Measurements from ENCODE around the gene PDE10A.
A peak's percentile ranks its signal among the peaks of the same experiment; 100 is the strongest.
"Not testable (repeated sequence)": the region's sequence is repeated elsewhere in the genome, so short reads cannot be mapped to it uniquely, and the experiment has no call there.

The PDE10A gene

GRCh38 chr6:165562421-165563090 is 100.5 kb downstream of the PDE10A start:
- no peaks in the 10 kb centered on the region for H3K36me3 ChIP-seq (ENCODE audit: low read depth)
- H3K9me3 ChIP-seq (ENCODE audit: severe bottlenecking): no peaks in the 10 kb centered on the region
- DNase-seq (ENCODE audit: low spot score): no peak
- no peak overlapping the region for H3K27ac ChIP-seq (ENCODE audit: poor library complexity, severe bottlenecking)
- no peak for ATAC-seq (ENCODE audit: low read depth)
- TF ChIP-seq CTCF (IDR thresholded peaks at IDR 0.05; ENCODE audit: poor library complexity, severe bottlenecking): no peak
- H3K4me3 ChIP-seq (ENCODE audit: severe bottlenecking): no peak overlapping the region
- no peaks in the 10 kb centered on the region for H3K4me1 ChIP-seq (ENCODE audit: insufficient read depth, poor library complexity, severe bottlenecking)
- no peaks in the 10 kb centered on the region for H3K27me3 ChIP-seq (ENCODE audit: insufficient read depth, poor library complexity, severe bottlenecking)

DNA sequence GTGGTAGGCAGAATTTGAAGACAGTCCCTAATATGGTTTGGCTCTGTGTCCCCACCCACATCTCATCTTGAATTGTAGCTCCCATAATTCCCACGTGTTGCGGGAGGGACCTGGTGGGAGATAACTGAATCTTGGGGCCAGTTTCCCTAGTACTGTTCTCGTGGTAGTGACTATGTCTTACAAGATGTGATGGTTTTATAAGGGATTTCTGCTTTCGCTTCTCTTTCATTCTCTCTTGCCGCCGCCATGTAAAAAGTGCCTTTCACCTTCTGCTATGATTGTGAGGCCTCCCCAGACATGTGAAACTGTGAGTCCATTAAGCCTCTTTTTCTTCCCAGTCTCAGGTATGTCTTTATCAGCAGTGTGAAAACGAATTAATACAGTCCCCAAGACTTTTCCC is 103.4 kb downstream of the PDE10A start:
- Histone ChIP-seq H3K4me3 (ENCODE audit: severe bottlenecking) (no peak overlapping the region), H3K4me1 (ENCODE audit: insufficient read depth, poor library complexity, severe bottlenecking) (peaks cover 6% of the 10 kb centered on the region), H3K36me3 (ENCODE audit: low read depth) (no peaks in the 10 kb centered on the region), H3K27me3 (ENCODE audit: insufficient read depth, poor library complexity, severe bottlenecking) (no peaks in the 10 kb centered on the region), H3K9me3 (ENCODE audit: severe bottlenecking) (no peaks in the 10 kb centered on the region), H3K27ac (ENCODE audit: poor library complexity, severe bottlenecking) (no peak overlapping the region)
- no peak for DNase-seq (ENCODE audit: low spot score)
- ATAC-seq (ENCODE audit: low read depth): no peak
- TF ChIP-seq CTCF (IDR thresholded peaks at IDR 0.05; ENCODE audit: poor library complexity, severe bottlenecking): no peak

GRCh38 chr6:165558097-165558496 is 104.9 kb downstream of the PDE10A start:
- not testable (repeated sequence) for H3K4me3 ChIP-seq (ENCODE audit: severe bottlenecking); DNase-seq (ENCODE audit: low spot score); H3K27me3 ChIP-seq (ENCODE audit: insufficient read depth, poor library complexity, severe bottlenecking); ATAC-seq (ENCODE audit: low read depth); H3K9me3 ChIP-seq (ENCODE audit: severe bottlenecking); H3K36me3 ChIP-seq (ENCODE audit: low read depth); H3K4me1 ChIP-seq (ENCODE audit: insufficient read depth, poor library complexity, severe bottlenecking); H3K27ac ChIP-seq (ENCODE audit: poor library complexity, severe bottlenecking)

DNA sequence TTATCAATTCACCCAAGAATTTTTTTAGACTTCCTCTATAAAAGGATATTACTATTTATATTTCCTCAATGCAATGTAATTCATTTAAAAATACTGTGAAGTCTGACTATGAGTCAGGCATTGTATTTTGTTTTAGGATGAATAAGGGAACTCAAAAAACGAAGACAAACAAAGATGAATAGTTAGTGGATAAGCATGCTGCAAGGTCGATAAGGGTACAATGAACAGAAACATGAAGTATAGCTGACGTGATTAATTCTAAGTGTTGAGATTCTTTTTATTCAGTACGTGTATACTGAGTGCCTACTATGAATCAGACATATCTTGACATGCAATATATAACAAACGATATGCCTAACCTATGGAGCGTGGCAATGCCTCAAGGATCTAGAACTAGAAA is 105.4 kb downstream of the PDE10A start:
- Histone ChIP-seq H3K36me3 (ENCODE audit: low read depth) (no peaks in the 10 kb centered on the region), H3K27ac (ENCODE audit: poor library complexity, severe bottlenecking) (no peak overlapping the region), H3K4me3 (ENCODE audit: severe bottlenecking) (no peak overlapping the region), H3K9me3 (ENCODE audit: severe bottlenecking) (no peaks in the 10 kb centered on the region), H3K4me1 (ENCODE audit: insufficient read depth, poor library complexity, severe bottlenecking) (peaks cover 6% of the 10 kb centered on the region), H3K27me3 (ENCODE audit: insufficient read depth, poor library complexity, severe bottlenecking) (no peaks in the 10 kb centered on the region)
- ATAC-seq (ENCODE audit: low read depth) (no peak), DNase-seq (ENCODE audit: low spot score) (no peak)
- no peak for TF ChIP-seq CTCF (IDR thresholded peaks at IDR 0.05; ENCODE audit: poor library complexity, severe bottlenecking)

- no peak for DNase-seq (ENCODE audit: low spot score)
- TF ChIP-seq CTCF (IDR thresholded peaks at IDR 0.05; ENCODE audit: poor library complexity, severe bottlenecking): no peak
- peaks cover 6% of the 10 kb centered on the region for H3K4me1 ChIP-seq (ENCODE audit: insufficient read depth, poor library complexity, severe bottlenecking)
- H3K4me3 ChIP-seq (ENCODE audit: severe bottlenecking): no peak overlapping the region
- no peaks in the 10 kb centered on the region for H3K27me3 ChIP-seq (ENCODE audit: insufficient read depth, poor library complexity, severe bottlenecking)
- H3K27ac ChIP-seq (ENCODE audit: poor library complexity, severe bottlenecking): no peak overlapping the region
- peak; percentile 88 for ATAC-seq (ENCODE audit: low read depth)
- no peaks in the 10 kb centered on the region for H3K9me3 ChIP-seq (ENCODE audit: severe bottlenecking)
- no peaks in the 10 kb centered on the region for H3K36me3 ChIP-seq (ENCODE audit: low read depth)
These were observed 106.8 kb downstream of the PDE10A start for GRCh38 chr6:165556116-165556843.

GRCh38 chr6:165554644-165555043 is 108.4 kb downstream of the PDE10A start:
- not testable (repeated sequence) for H3K27me3 ChIP-seq (ENCODE audit: insufficient read depth, poor library complexity, severe bottlenecking); H3K27ac ChIP-seq (ENCODE audit: poor library complexity, severe bottlenecking); H3K9me3 ChIP-seq (ENCODE audit: severe bottlenecking); H3K36me3 ChIP-seq (ENCODE audit: low read depth); H3K4me3 ChIP-seq (ENCODE audit: severe bottlenecking); H3K4me1 ChIP-seq (ENCODE audit: insufficient read depth, poor library complexity, severe bottlenecking); DNase-seq (ENCODE audit: low spot score); ATAC-seq (ENCODE audit: low read depth)
